ENCODE measurements around the gene LINC00632. TPM values are rescaled to one million over a fixed set of nuclear protein-coding genes. Genes with fewer than 3 reads are reported as not detected.

LINC00632 gene
- total and polyA plus RNA-seq, 12 donors: 2.3 to 94.0 (median 12.9) TPM

GRCh38 chrX:140713174-140713539, 3.6 kb downstream of the LINC00632 start:
- no peak overlapping the region for H3K27ac ChIP-seq
- no peaks in the 10 kb centered on the region for H3K36me3 ChIP-seq (replicated peaks in 1 of 2)
- H3K27me3 ChIP-seq: peaks cover 20% of the 10 kb centered on the region
- no peak for DNase-seq
- no peak overlapping the region for H3K4me3 ChIP-seq
- intact Hi-C loops (cut with DNase I): no loop called here
- 20 to 51% (median 37%) methylated on average over 6 of the region's 6 CpGs for WGBS, 4 donors
- no peaks in the 10 kb centered on the region for H3K4me1 ChIP-seq (replicated peaks in 1 of 2)
- no peak for TF ChIP-seq POLR2A (IDR thresholded peaks at IDR 0.05)
- no peak for TF ChIP-seq CTCF (IDR thresholded peaks at IDR 0.05)
- H3K9me3 ChIP-seq (replicated peaks in 1 of 3): no peaks in the 10 kb centered on the region

- Histone ChIP-seq H3K27me3 (peaks cover 9% of the 10 kb centered on the region), H3K4me3 (no peak overlapping the region)
Measured at GRCh38 chrX:140715787-140716186, 6.2 kb downstream of the LINC00632 start.

GRCh38 chrX:140723121-140723715, 13.7 kb downstream of the LINC00632 start:
- Histone ChIP-seq H3K36me3 (replicated peaks in 1 of 2) (no peaks in the 10 kb centered on the region), H3K9me3 (replicated peaks in 1 of 3) (no peaks in the 10 kb centered on the region), H3K4me1 (replicated peaks in 1 of 2) (no peaks in the 10 kb centered on the region), H3K4me3 (no peak overlapping the region), H3K27ac (no peak overlapping the region), H3K27me3 (no peaks in the 10 kb centered on the region)
- intact Hi-C loops (cut with DNase I): no loop called here
- WGBS, 4 donors: 48 to 70% (median 59%) methylated on average over 4 of the region's 4 CpGs
- TF ChIP-seq CTCF (IDR thresholded peaks at IDR 0.05) (no peak), POLR2A (IDR thresholded peaks at IDR 0.05) (no peak)
- DNase-seq: no peak

More at GRCh38 chrX:140715787-140716186, 6.2 kb downstream of the LINC00632 start:
- no peak for DNase-seq
- 68 to 77% (median 74%) methylated on average over 3 to 5 of the region's 5 CpGs for WGBS, 4 donors
- no peaks in the 10 kb centered on the region for H3K36me3 ChIP-seq (replicated peaks in 1 of 2)
- intact Hi-C loops (cut with DNase I): no loop called here
- TF ChIP-seq POLR2A (IDR thresholded peaks at IDR 0.05) (no peak), CTCF (IDR thresholded peaks at IDR 0.05) (no peak)
- no peaks in the 10 kb centered on the region for H3K9me3 ChIP-seq (replicated peaks in 1 of 3)
- H3K27ac ChIP-seq: no peak overlapping the region
- H3K4me1 ChIP-seq (replicated peaks in 1 of 2): no peaks in the 10 kb centered on the region

GRCh38 chrX:140724309-140724708, 14.8 kb downstream of the LINC00632 start:
- Histone ChIP-seq H3K27ac (no peak overlapping the region), H3K4me3 (no peak overlapping the region), H3K27me3 (no peaks in the 10 kb centered on the region), H3K4me1 (replicated peaks in 1 of 2) (no peaks in the 10 kb centered on the region), H3K36me3 (replicated peaks in 1 of 2) (no peaks in the 10 kb centered on the region), H3K9me3 (replicated peaks in 1 of 3) (no peaks in the 10 kb centered on the region)
- intact Hi-C loops (cut with DNase I): no loop called here
- DNase-seq: no peak
- no peak for TF ChIP-seq POLR2A (IDR thresholded peaks at IDR 0.05)
- TF ChIP-seq CTCF (IDR thresholded peaks at IDR 0.05): no peak
- WGBS, 4 donors: 79 to 88% (median 83%) methylated on average over 3 of the region's 3 CpGs

All from adrenal gland (tissue), 12 donors.